WTC11 (cell line): Measurements from ENCODE around the gene WNK3. TPM values are rescaled to one million over a fixed set of nuclear protein-coding genes. Genes with fewer than 3 reads are reported as not detected.

Experiments used
- FOXP1 ChIP-seq: sonication (generic); formaldehyde crosslinking; IDR thresholded peaks from 2 replicates; pipeline ENCODE4 v1.8.0; 2022; ENCODE audit warnings: missing genetic modification reagents, mild to moderate bottlenecking, moderate library complexity, borderline replicate concordance
- total RNA-seq: library from RNA; stranded (reverse); gene quantifications from 3 replicates; pipeline ENCODE4 v1.2.3, GENCODE V29; 2021

WNK3 gene
- total RNA-seq, 1 experiment from 2014 or later = 27.5 TPM

- no peak for TF ChIP-seq FOXP1
These were observed 200.3 kb downstream of the WNK3 start (continued) for GRCh38 chrX:54157561-54157960.

Other genes starting within 250 kb of the WNK3 start
- 10.6 to 12.4 TPM (median 12.3 TPM) in 3 replicates for gene FAM120C, start 174.8 kb downstream of the WNK3 start, total RNA-seq
- 43.4 to 47.4 TPM (median 45.5 TPM) in 3 replicates for gene TSR2, start 82.4 kb upstream of the WNK3 start, total RNA-seq
- 32.8 to 36.3 TPM (median 33.7 TPM) in 3 replicates for gene FGD1, start 138.2 kb upstream of the WNK3 start, total RNA-seq
- gene GNL3L, start 172.2 kb upstream of the WNK3 start, total RNA-seq = 55.5 to 63.6 TPM (median 59.1 TPM) in 3 replicates